Upper lobe of right lung (tissue), 1 donor: ENCODE results near the gene BHMT. TPM values are rescaled to one million over a fixed set of nuclear protein-coding genes. Genes with fewer than 3 reads are reported as not detected.

Experiments
- ATAC-seq: fragments of 200-7000 bp; cut with Tn5 transposase; one replicate; pipeline ENCODE4 v1.9.1; 2020; ENCODE audit warnings: mild to moderate bottlenecking, moderate library complexity
- DNase-seq: peaks from one replicate; pipeline ENCODE4 v3.0.0-alpha.2; 2020
- H3K27ac ChIP-seq: fragments of 200-600 bp; one replicate; pipeline ENCODE4 v1.8.0; 2022
- H3K27me3 ChIP-seq: fragments of 200-600 bp; one replicate; pipeline ENCODE4 v1.8.0; 2022; ENCODE audit warnings: mild to moderate bottlenecking
- H3K36me3 ChIP-seq: fragments of 200-600 bp; one replicate; pipeline ENCODE4 v1.8.0; 2022
- H3K4me1 ChIP-seq: fragments of 200-600 bp; one replicate; pipeline ENCODE4 v1.8.0; 2022
- H3K4me3 ChIP-seq: fragments of 200-600 bp; one replicate; pipeline ENCODE4 v1.8.0; 2022; ENCODE audit warnings: mild to moderate bottlenecking
- H3K9me3 ChIP-seq: fragments of 200-600 bp; one replicate; pipeline ENCODE4 v1.8.0; 2022
- intact Hi-C: fragments of 100-400 bp; cut with DNase I; formaldehyde crosslinking; loops from one replicate; pipeline ENCODE4 v1.11.0; 2022
- total RNA-seq: library from RNA; stranded (reverse); fragmentation: NEBNext Ultra II Directional; extraction: Animal tissue kit (Norgen Biotek cat#: 25700); gene quantifications from one replicate; pipeline ENCODE4 v1.2.1, GENCODE V29; 2021
- TF ChIP-seq, protein P1 (sequence below): fragments of 200-600 bp; IDR thresholded peaks from one replicate; pipeline ENCODE4 v1.8.0; 2022; ENCODE audit warnings: antibody characterized with exemption
- donor health status: DM: no; HTN: yes; CAD: no; lungs with severe emphysema.

Gene BHMT
- total RNA-seq, 1 donor from 2014 or later: not detected

DNA sequence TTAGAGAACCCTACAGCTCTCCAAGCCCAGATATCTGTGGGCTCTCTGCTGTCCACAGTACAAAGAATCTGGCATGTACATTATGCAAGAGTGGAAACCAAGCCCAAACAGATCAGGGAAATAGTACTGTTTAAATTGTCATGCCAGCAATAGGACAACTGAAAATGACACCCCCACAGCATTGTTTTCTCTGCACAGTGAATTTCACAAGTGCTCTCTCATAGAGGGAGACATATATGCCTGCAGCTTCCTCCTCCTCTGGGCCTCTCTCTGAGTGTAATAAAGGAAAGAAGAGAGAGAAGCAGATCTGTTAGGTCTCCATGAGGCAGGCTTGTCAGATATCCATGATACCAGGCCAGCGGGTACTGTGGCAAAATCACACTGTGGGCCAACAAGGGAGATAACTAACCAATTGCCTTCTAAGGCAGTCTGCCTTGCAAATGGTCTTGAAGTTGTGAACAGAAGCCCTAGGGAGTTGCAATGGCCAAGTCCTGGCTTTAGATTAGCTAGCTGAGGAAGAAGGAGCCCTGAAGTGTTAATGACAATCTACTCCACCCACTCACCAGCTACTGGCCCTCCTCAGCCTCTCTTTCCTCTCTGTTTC is 69.9 kb downstream of the BHMT start:
- intact Hi-C loops: no loop called here
- Histone ChIP-seq H3K27me3 (no peaks in the 10 kb centered on the region), H3K4me3 (no peak overlapping the region), H3K27ac (no peak overlapping the region), H3K4me1 (no peaks in the 10 kb centered on the region), H3K36me3 (no peaks in the 10 kb centered on the region), H3K9me3 (no peaks in the 10 kb centered on the region)
- TF ChIP-seq, protein P1, sequence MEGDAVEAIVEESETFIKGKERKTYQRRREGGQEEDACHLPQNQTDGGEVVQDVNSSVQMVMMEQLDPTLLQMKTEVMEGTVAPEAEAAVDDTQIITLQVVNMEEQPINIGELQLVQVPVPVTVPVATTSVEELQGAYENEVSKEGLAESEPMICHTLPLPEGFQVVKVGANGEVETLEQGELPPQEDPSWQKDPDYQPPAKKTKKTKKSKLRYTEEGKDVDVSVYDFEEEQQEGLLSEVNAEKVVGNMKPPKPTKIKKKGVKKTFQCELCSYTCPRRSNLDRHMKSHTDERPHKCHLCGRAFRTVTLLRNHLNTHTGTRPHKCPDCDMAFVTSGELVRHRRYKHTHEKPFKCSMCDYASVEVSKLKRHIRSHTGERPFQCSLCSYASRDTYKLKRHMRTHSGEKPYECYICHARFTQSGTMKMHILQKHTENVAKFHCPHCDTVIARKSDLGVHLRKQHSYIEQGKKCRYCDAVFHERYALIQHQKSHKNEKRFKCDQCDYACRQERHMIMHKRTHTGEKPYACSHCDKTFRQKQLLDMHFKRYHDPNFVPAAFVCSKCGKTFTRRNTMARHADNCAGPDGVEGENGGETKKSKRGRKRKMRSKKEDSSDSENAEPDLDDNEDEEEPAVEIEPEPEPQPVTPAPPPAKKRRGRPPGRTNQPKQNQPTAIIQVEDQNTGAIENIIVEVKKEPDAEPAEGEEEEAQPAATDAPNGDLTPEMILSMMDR: no peak
- DNase-seq: no peak
- ATAC-seq: peak; percentile 36

Other genes with a start within 250 kb of the BHMT start
- 15.8 TPM for gene ARSB, start 126.5 kb upstream of the BHMT start, total RNA-seq
- 0.78 TPM for gene DMGDH, start 42.1 kb upstream of the BHMT start, total RNA-seq
- gene BHMT2, start 42.0 kb upstream of the BHMT start, total RNA-seq: 4.7 TPM
- 10.9 TPM for gene JMY, start 124.3 kb downstream of the BHMT start, total RNA-seq